Cardiac muscle cell (in vitro differentiated cells and primary cell): ENCODE data around the gene UBE2E1. TPM values are rescaled to one million over a fixed set of nuclear protein-coding genes. Genes with fewer than 3 reads are reported as not detected.

Source experiments
- DNase-seq, 2 donors: peaks; one replicate each; pipeline versions ENCODE4 v3.0.0 to v3.0.0-alpha.2; 2010 to 2017; ENCODE audit warnings: low read depth in 1 of 2, low spot score in 1 of 2
- H3K27ac ChIP-seq: fragments of 200-600 bp; sonication (generic); 2 replicates; pipeline ENCODE4 v1.5.1; 2016
- H3K27me3 ChIP-seq: fragments of 200-600 bp; sonication (generic); 2 replicates; pipeline ENCODE4 v1.6.0; 2016; ENCODE audit warnings: control low read depth
- H3K36me3 ChIP-seq: fragments of 200-600 bp; sonication (generic); 2 replicates; pipeline ENCODE4 v1.5.1; 2016; ENCODE audit warnings: control low read depth
- H3K4me1 ChIP-seq: fragments of 200-600 bp; sonication (generic); 2 replicates; pipeline ENCODE4 v1.8.1; 2017; ENCODE audit warnings: low read depth, mild to moderate bottlenecking, mixed run types
- H3K4me3 ChIP-seq: fragments of 200-600 bp; sonication (generic); 2 replicates; pipeline ENCODE4 v1.5.1; 2016; ENCODE audit warnings: mild to moderate bottlenecking
- H3K9me3 ChIP-seq: fragments of 200-600 bp; sonication (generic); 2 replicates; pipeline ENCODE4 v1.5.1; 2017; ENCODE audit warnings: low read depth, mild to moderate bottlenecking, control low read depth
- polyA plus RNA-seq: library from polyadenylated mRNA; unstranded; fragments of >200 nt; fragmentation: Nextera tagmentation; extraction: Ambion mirVana; gene quantifications from 2 replicates; pipeline ENCODE4 v1.2.1, GENCODE V29; 2016
- total RNA-seq: library from RNA; depleted of rRNA; stranded (reverse); fragments of >200 nt; gene quantifications from 2 replicates; pipeline ENCODE4 v1.2.3, GENCODE V29; 2016
- TF ChIP-seq, protein P1 (sequence below): IDR thresholded peaks from 2 replicates; pipeline ENCODE4 v1.5.1; 2012; ENCODE audit warnings: low read depth, mild to moderate bottlenecking, low read length

The UBE2E1 gene
- 198 and 202 TPM in 2 replicates for total RNA-seq
- polyA plus RNA-seq: 26.8 and 33.5 TPM in 2 replicates

DNA sequence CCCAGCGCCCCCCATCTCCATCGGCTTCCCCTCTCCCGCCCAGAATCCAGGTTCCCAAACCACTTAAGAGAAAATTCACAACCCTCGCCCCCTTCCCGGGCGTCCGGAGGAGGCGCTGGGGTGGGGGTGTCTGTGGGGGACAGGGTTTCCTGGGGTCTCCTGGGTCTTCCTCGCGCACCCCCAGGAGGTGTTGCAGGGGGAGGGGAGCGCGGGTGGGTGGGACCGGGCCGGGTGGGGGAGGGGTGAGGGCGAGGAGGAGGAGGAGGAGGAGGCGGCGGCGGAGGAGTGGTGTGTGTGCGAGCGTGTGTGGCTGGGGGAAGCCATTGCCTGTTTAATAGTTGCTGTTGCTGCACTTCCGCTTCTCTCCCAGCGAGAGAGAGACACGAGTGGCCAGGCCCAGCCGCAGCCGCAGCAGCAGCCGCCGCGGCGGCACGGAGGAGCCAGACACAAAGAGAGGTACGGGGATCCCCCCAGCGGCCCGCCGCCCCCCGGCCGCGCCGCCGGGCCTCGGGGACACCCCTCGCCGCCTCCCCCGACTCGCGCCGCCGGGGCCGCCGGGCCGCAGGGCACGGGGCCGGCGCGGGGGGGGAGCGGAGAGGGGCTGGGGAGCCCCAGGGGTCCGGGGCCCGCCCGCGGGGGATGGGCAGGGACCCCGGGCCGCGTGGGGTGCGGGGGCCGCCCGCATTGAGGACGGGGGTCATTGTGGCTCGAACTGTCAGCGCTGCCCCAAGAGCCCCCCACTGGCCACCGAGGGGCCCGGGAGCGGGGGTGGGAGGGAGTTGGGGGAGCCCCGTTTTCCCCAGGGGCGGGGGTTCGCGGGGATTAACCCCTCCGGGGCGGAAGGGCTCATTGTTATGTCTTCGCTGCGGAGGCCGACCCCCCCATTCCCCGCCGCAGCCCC, at the start of gene UBE2E1:
TSS of gene UBE2E1 (plus strand) at position 323 of the 901 bp plus-strand sequence. CDS start 1,315 bp downstream, outside the sequence.
- peaks cover 31% of the 10 kb centered on the region for H3K4me1 ChIP-seq
- peak within 1 kb of the TSS; percentile 98 for H3K4me3 ChIP-seq
- peak; percentile 83 to 84 for DNase-seq
- TF ChIP-seq, protein P1, sequence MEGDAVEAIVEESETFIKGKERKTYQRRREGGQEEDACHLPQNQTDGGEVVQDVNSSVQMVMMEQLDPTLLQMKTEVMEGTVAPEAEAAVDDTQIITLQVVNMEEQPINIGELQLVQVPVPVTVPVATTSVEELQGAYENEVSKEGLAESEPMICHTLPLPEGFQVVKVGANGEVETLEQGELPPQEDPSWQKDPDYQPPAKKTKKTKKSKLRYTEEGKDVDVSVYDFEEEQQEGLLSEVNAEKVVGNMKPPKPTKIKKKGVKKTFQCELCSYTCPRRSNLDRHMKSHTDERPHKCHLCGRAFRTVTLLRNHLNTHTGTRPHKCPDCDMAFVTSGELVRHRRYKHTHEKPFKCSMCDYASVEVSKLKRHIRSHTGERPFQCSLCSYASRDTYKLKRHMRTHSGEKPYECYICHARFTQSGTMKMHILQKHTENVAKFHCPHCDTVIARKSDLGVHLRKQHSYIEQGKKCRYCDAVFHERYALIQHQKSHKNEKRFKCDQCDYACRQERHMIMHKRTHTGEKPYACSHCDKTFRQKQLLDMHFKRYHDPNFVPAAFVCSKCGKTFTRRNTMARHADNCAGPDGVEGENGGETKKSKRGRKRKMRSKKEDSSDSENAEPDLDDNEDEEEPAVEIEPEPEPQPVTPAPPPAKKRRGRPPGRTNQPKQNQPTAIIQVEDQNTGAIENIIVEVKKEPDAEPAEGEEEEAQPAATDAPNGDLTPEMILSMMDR: no peak
- peak within 1 kb of the TSS; percentile 95 for H3K27ac ChIP-seq
- no peaks in the 10 kb centered on the region for H3K27me3 ChIP-seq
- no peaks in the 10 kb centered on the region for H3K36me3 ChIP-seq
- no peaks in the 10 kb centered on the region for H3K9me3 ChIP-seq

DNA sequence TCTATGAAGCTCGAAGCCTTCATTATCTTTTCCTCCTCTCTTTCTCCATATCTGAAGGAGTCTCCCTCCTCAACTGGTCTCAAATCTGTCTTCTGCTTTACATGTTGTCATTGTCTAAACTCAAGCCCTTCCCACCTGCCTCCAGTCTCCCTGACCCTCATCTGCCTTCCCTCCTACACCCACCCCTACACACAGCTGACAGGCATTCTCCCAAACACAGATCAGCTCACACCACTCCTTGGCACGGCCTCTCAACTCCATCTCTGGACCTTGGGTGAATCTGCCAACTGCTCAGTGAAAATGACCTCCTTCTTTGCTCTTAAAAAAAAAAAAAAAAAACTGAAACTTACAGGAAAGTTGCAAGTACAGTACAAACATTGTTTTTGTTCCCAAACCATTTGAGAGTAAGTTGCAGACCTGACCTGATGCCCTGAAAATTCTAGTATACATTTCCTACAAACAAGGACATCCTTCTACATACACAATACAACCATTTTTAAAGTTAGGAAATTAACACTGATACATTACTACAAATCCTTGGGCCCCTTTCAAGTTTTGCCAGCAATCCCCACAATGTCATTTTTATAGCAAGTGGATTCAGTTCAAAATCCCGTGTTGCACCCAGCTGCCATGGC, 49.4 kb upstream of the UBE2E1 start:
- H3K4me3 ChIP-seq: no peak overlapping the region
- no peaks in the 10 kb centered on the region for H3K9me3 ChIP-seq
- peaks cover 17% of the 10 kb centered on the region for H3K4me1 ChIP-seq
- no peaks in the 10 kb centered on the region for H3K36me3 ChIP-seq
- TF ChIP-seq, protein P1: no peak
- H3K27me3 ChIP-seq: no peaks in the 10 kb centered on the region
- DNase-seq: no peak
- H3K27ac ChIP-seq: no peak overlapping the region

DNA sequence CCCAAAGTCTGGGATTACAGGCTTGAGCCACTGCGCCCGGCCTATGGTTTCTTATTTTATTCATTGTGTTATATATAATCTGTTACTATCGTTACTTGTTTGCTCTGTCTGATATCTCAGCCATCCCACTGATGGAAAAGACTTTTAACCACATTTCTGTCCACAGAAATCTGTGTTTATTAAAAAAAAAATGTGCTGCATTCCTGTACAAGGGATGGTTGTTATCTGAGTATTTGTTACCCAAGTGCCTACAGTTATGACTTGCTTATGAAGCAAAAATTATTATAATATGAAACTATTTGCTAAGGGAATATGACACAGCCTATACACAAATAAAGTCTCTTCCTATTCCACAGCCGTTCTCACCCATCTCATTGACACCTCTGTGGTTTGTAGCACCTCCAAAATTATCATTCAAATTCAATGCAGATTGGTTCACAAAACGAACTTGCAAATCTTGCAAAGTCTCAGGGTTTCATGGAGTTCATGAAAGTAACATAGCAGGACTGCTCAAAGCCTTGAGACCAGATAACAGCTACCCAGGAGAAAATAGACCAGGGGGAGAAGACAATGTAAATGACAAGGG, 47.4 kb upstream of the UBE2E1 start:
- no peaks in the 10 kb centered on the region for H3K36me3 ChIP-seq
- H3K27ac ChIP-seq: no peak overlapping the region
- TF ChIP-seq, protein P1: no peak
- no peak overlapping the region for H3K4me3 ChIP-seq
- H3K27me3 ChIP-seq: no peaks in the 10 kb centered on the region
- H3K4me1 ChIP-seq: peaks cover 24% of the 10 kb centered on the region
- no peak for DNase-seq
- H3K9me3 ChIP-seq: no peaks in the 10 kb centered on the region

DNA sequence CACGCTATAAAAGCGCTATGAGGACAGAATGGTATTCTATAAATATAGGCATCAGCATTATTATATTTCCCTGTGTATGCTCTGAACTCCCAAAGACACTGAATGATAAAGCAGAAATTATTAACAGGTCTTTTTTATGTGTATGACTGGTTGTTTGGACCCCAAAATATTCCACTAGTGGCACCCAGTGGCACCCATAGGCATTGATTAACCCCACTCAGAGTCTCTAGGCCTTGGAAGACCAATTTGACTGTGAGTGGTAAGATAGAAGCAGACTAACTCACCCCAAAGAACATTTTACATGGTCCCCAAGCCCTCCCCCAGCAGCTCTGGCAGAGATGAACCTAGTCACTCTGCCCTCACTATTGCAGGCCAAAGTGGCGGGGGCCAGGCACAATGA, 45.4 kb upstream of the UBE2E1 start:
- Histone ChIP-seq H3K4me3 (no peak overlapping the region), H3K9me3 (no peaks in the 10 kb centered on the region), H3K36me3 (no peaks in the 10 kb centered on the region), H3K27me3 (no peaks in the 10 kb centered on the region), H3K4me1 (peaks cover 27% of the 10 kb centered on the region), H3K27ac (no peak overlapping the region)
- no peak for DNase-seq
- TF ChIP-seq, protein P1: no peak

DNA sequence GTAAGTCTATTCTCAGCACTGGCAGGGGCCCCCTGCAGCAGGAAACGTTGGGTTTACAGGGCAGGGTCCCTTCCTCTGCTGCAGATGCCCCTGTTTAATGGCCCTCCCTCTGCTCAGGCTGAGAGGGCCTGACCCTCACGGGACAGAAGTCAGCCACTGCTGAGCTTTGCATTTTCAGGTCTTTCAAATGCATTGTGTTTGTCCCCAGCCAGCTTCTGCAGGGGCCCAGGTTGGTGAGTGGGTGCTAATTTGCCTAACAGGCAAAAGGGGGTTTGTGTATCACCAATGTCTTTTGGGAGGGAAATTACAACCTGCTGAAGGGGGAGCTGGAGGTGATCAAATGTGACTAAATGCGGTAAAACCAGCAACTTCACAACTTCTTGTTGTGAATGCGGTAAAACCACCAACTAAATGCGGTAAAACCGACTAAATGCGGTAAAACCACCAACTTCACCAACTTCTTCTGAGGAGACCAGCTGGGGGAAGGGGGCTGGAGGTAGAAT, 44.8 kb upstream of the UBE2E1 start:
- Histone ChIP-seq H3K4me3 (no peak overlapping the region), H3K4me1 (peaks cover 27% of the 10 kb centered on the region), H3K36me3 (no peaks in the 10 kb centered on the region), H3K27ac (no peak overlapping the region), H3K9me3 (no peaks in the 10 kb centered on the region), H3K27me3 (no peaks in the 10 kb centered on the region)
- no peak for DNase-seq
- TF ChIP-seq, protein P1: no peak
